KMS-11 (cell line): ENCODE data around the gene TMEM108.

ENCODE experiments used
- H2AFZ ChIP-seq: fragments of 200-600 bp; sonication (generic); 2 replicates; pipeline ENCODE4 v1.6.1; 2016; ENCODE audit warnings: antibody characterized with exemption, mixed run types, low read depth
- H3K27ac ChIP-seq: fragments of 200-600 bp; sonication (generic); 2 replicates; pipeline ENCODE4 v1.6.1; 2016; ENCODE audit warnings: mild to moderate bottlenecking, mixed run types
- H3K27me3 ChIP-seq: fragments of 200-600 bp; sonication (generic); 2 replicates; pipeline ENCODE4 v1.6.1; 2017; ENCODE audit warnings: mild to moderate bottlenecking, low read depth, mixed run types, moderate library complexity; ENCODE audit not compliant: insufficient read depth
- H3K36me3 ChIP-seq: fragments of 200-600 bp; sonication (generic); 2 replicates; pipeline ENCODE4 v1.6.1; 2017; ENCODE audit warnings: mild to moderate bottlenecking, mixed run types; ENCODE audit not compliant: insufficient read depth
- H3K4me1 ChIP-seq: fragments of 200-600 bp; sonication (generic); 2 replicates; pipeline ENCODE4 v1.6.1; 2016; ENCODE audit warnings: mild to moderate bottlenecking, low read depth, mixed run types; ENCODE audit not compliant: poor library complexity, severe bottlenecking
- H3K4me2 ChIP-seq: fragments of 200-600 bp; sonication (generic); 2 replicates; pipeline ENCODE4 v1.7.0; 2016; ENCODE audit warnings: mild to moderate bottlenecking, mixed run types
- H3K4me3 ChIP-seq: fragments of 200-600 bp; sonication (generic); IDR thresholded peaks from 2 replicates; pipeline ENCODE4 v1.6.1; 2017; ENCODE audit warnings: low read depth, low read length, mixed read lengths; ENCODE audit not compliant: insufficient read depth
- H3K79me2 ChIP-seq: fragments of 200-600 bp; sonication (generic); 2 replicates; pipeline ENCODE4 v1.6.1; 2016; ENCODE audit warnings: low read depth, mixed run types; ENCODE audit not compliant: insufficient read depth
- H3K9ac ChIP-seq: fragments of 200-600 bp; sonication (generic); 2 replicates; pipeline ENCODE4 v1.6.1; 2016; ENCODE audit warnings: mild to moderate bottlenecking, mixed run types
- H4K20me1 ChIP-seq: fragments of 200-600 bp; sonication (generic); 2 replicates; pipeline ENCODE4 v1.6.1; 2016; ENCODE audit warnings: mild to moderate bottlenecking, mixed run types; ENCODE audit not compliant: insufficient read depth
- CTCF ChIP-seq: fragments of 200-600 bp; sonication (generic); conservative IDR thresholded peaks from 2 replicates; pipeline ENCODE4 v1.6.1; 2017; ENCODE audit warnings: low read depth, mild to moderate bottlenecking, antibody characterized with exemption, low read length, moderate library complexity, mixed read lengths

TMEM108 gene

GRCh38 chr3:133103706-133104105 lies 65.5 kb downstream of the TMEM108 start:
- TF ChIP-seq CTCF, result no peak
- Histone ChIP-seq H3K27ac (no peak overlapping the region), H3K4me2 (no peak overlapping the region), H3K4me3 (no peak overlapping the region), H3K79me2 (no peaks in the 10 kb centered on the region), H2AFZ (no peak overlapping the region), H3K9ac (no peak overlapping the region), H3K4me1 (no peaks in the 10 kb centered on the region), H3K36me3 (no peaks in the 10 kb centered on the region), H4K20me1 (no peaks in the 10 kb centered on the region), H3K27me3 (no peaks in the 10 kb centered on the region)

GRCh38 chr3:133106169-133106568 lies 68.0 kb downstream of the TMEM108 start:
- H3K79me2 ChIP-seq, result no peaks in the 10 kb centered on the region
- H3K4me3 ChIP-seq, result no peak overlapping the region
- H3K4me2 ChIP-seq, result no peak overlapping the region
- no peak overlapping the region for H2AFZ ChIP-seq
- H3K9ac ChIP-seq, result no peak overlapping the region
- no peak for TF ChIP-seq CTCF
- no peak overlapping the region for H3K27ac ChIP-seq
- no peaks in the 10 kb centered on the region for H3K36me3 ChIP-seq
- H3K4me1 ChIP-seq, result no peaks in the 10 kb centered on the region
- no peaks in the 10 kb centered on the region for H3K27me3 ChIP-seq
- no peaks in the 10 kb centered on the region for H4K20me1 ChIP-seq

GRCh38 chr3:133112666-133113065 lies 74.5 kb downstream of the TMEM108 start:
- H2AFZ ChIP-seq, result no peak overlapping the region
- no peaks in the 10 kb centered on the region for H4K20me1 ChIP-seq
- H3K9ac ChIP-seq, result no peak overlapping the region
- H3K36me3 ChIP-seq, result no peaks in the 10 kb centered on the region
- no peak overlapping the region for H3K27ac ChIP-seq
- H3K4me1 ChIP-seq, result no peaks in the 10 kb centered on the region
- no peaks in the 10 kb centered on the region for H3K27me3 ChIP-seq
- no peaks in the 10 kb centered on the region for H3K79me2 ChIP-seq
- no peak overlapping the region for H3K4me2 ChIP-seq
- H3K4me3 ChIP-seq, result no peak overlapping the region
- no peak for TF ChIP-seq CTCF

- H3K4me2 ChIP-seq, result no peak overlapping the region
- no peak overlapping the region for H2AFZ ChIP-seq
- no peak overlapping the region for H3K27ac ChIP-seq
- no peak overlapping the region for H3K9ac ChIP-seq
- no peaks in the 10 kb centered on the region for H3K27me3 ChIP-seq
- no peak overlapping the region for H3K4me3 ChIP-seq
- H3K36me3 ChIP-seq, result no peaks in the 10 kb centered on the region
- no peak for TF ChIP-seq CTCF
- no peaks in the 10 kb centered on the region for H3K4me1 ChIP-seq
- H4K20me1 ChIP-seq, result no peaks in the 10 kb centered on the region
- H3K79me2 ChIP-seq, result no peaks in the 10 kb centered on the region
Observed at GRCh38 chr3:133113526-133113925, 75.3 kb downstream of the TMEM108 start.
